Mesothelial cell of epicardium (in vitro differentiated cells): Measurements from ENCODE around the gene TTN. TPM values are rescaled to one million over a fixed set of nuclear protein-coding genes. Genes with fewer than 3 reads are reported as not detected.

Experiments
- DNase-seq, 2 experiments: peaks; one replicate each; pipeline ENCODE4 v3.0.0; 2021; ENCODE audit warnings: low spot score in 2 of 2; ENCODE audit not compliant: unreplicated experiment in 2 of 2
- H3K27ac Mint-ChIP-seq: 2 replicates; pipeline ENCODE4 v1.8.0; 2021; ENCODE audit warnings: mixed read lengths
- H3K27me3 Mint-ChIP-seq: 2 replicates; pipeline ENCODE4 v1.8.0; 2021; ENCODE audit warnings: low read depth, mixed read lengths
- H3K36me3 Mint-ChIP-seq: 2 replicates; pipeline ENCODE4 v1.8.0; 2021; ENCODE audit warnings: mixed read lengths
- H3K4me1 Mint-ChIP-seq: 2 replicates; pipeline ENCODE4 v1.8.0; 2021; ENCODE audit warnings: mixed read lengths
- H3K4me3 Mint-ChIP-seq: 2 replicates; pipeline ENCODE4 v1.8.0; 2021; ENCODE audit warnings: mild to moderate bottlenecking, moderate library complexity, mixed read lengths
- H3K9me3 Mint-ChIP-seq: 2 replicates; pipeline ENCODE4 v1.8.0; 2021; ENCODE audit warnings: mixed read lengths
- CTCF ChIP-seq: fragments of 200-600 bp; sonication (generic); IDR thresholded peaks from one replicate; pipeline ENCODE4 v1.5.0; 2021; ENCODE audit warnings: antibody characterized with exemption; ENCODE audit not compliant: unreplicated experiment
- total RNA-seq: library from RNA; stranded (reverse); gene quantifications from 3 replicates; pipeline ENCODE4 v1.2.1, GENCODE V29; 2021

Gene TTN
- total RNA-seq, 1 donor from 2014 or later: 1.2 TPM

GRCh38 chr2:178478439-178479274 lies 328.6 kb downstream of the TTN start, which contains the start of gene FKBP7:
FKBP7 (minus strand) TSS chr2:178478600; CDS start chr2:178478499, 101 bp downstream.
- peak; percentile 65 to 81 for DNase-seq
- Mint-ChIP-seq H3K4me1 (peaks cover 43% of the 10 kb centered on the region), H3K27me3 (no peaks in the 10 kb centered on the region), H3K36me3 (no peaks in the 10 kb centered on the region), H3K4me3 (peak within 1 kb of the TSS; percentile 94), H3K27ac (peak within 1 kb of the TSS; percentile 99), H3K9me3 (no peaks in the 10 kb centered on the region)
- no peak for TF ChIP-seq CTCF

- Mint-ChIP-seq H3K4me1 (peaks cover 48% of the 10 kb centered on the region), H3K4me3 (peak overlapping the region; percentile 94), H3K9me3 (no peaks in the 10 kb centered on the region), H3K27me3 (no peaks in the 10 kb centered on the region), H3K27ac (peak overlapping the region; percentile 99), H3K36me3 (no peaks in the 10 kb centered on the region)
- no peak for DNase-seq
- TF ChIP-seq CTCF: no peak
These were observed 329.1 kb downstream of the TTN start for GRCh38 chr2:178478130-178478438.

- TF ChIP-seq CTCF: no peak
- Mint-ChIP-seq H3K4me3 (peak overlapping the region; percentile 94), H3K9me3 (no peaks in the 10 kb centered on the region), H3K27ac (peak overlapping the region; percentile 99), H3K4me1 (peaks cover 43% of the 10 kb centered on the region), H3K36me3 (no peaks in the 10 kb centered on the region), H3K27me3 (no peaks in the 10 kb centered on the region)
- DNase-seq: no peak
These were observed 329.6 kb downstream of the TTN start for GRCh38 chr2:178477443-178478129.

- no peaks in the 10 kb centered on the region for H3K36me3 Mint-ChIP-seq
- peaks cover 32% of the 10 kb centered on the region for H3K4me1 Mint-ChIP-seq
- DNase-seq: no peak
- no peaks in the 10 kb centered on the region for H3K27me3 Mint-ChIP-seq
- H3K27ac Mint-ChIP-seq: no peak overlapping the region
- peak overlapping the region; percentile 39 for H3K4me3 Mint-ChIP-seq
- no peaks in the 10 kb centered on the region for H3K9me3 Mint-ChIP-seq
- no peak for TF ChIP-seq CTCF
These were observed 330.7 kb downstream of the TTN start for GRCh38 chr2:178476477-178476876.

Other genes with a start within 250 kb of the TTN start
- gene CCDC141, start 242.7 kb upstream of the TTN start, total RNA-seq: 1.0 to 1.2 TPM (median 1.1 TPM) in 3 replicates